Lower leg skin (tissue), 3 donors: ENCODE measurements around the gene AMY1C.
"Not testable (repeated sequence)": the region's sequence is repeated elsewhere in the genome, so short reads cannot be mapped to it uniquely, and the experiment has no call there.

Source experiments
- CTCF ChIP-seq, 3 donors: fragments of 450-650 bp; IDR thresholded peaks; one replicate each; pipeline ENCODE4 v1.5.1; 2016; ENCODE audit warnings: antibody characterized with exemption in 3 of 3, mild to moderate bottlenecking in 3 of 3, moderate library complexity in 2 of 3
- POLR2A ChIP-seq, 2 donors: fragments of 450-650 bp; IDR thresholded peaks; one replicate each; pipeline ENCODE4 v1.6.1; 2016 to 2017; ENCODE audit warnings: antibody characterized with exemption in 2 of 2, mild to moderate bottlenecking in 1 of 2, moderate library complexity in 1 of 2

DNA sequence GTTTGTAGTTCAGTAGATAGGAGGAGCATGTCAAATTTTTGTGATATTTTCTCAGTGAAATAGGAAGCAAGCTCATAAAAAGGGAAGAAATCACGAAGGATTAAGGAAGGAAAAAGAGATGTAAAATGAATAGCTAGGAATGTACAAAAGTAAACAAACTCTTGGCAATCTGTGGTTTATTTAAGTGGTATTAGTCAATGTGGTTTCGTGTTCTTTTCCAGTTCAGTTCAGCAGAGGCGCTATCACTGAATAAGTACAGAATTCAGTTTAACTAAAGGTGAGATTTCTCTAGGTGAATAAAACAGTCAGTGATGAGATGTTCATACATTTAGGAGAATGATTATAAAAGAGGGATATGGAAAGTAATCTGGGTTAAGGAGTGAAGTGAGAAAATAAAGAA is 11.7 kb upstream of the AMY1C start:
- TF ChIP-seq CTCF, POLR2A (IDR thresholded peaks at IDR 0.05): not testable (repeated sequence)
